Activated CD4-positive, alpha-beta T cell treated with anti-CD3 and anti-CD28 coated beads, Interleukin-2, Interleukin-4, amounts not matched to agents 100 ng/mL and 50 ng/mL, durations not matched to agents 16 hours and 8 hours (primary cell): ENCODE results near the gene SLC30A3.

Source experiments
- DNase-seq: peaks from one replicate; pipeline ENCODE4 v3.0.0-alpha.2; 2020; ENCODE audit warnings: low spot score

The SLC30A3 gene

GRCh38 chr2:27227501-27227900, 35.3 kb downstream of the SLC30A3 start:
- DNase-seq = no peak

- DNase-seq = no peak
Observed at GRCh38 chr2:27225526-27225925, 37.3 kb downstream of the SLC30A3 start.

- no peak for DNase-seq
Observed at GRCh38 chr2:27223416-27223815, 39.4 kb downstream of the SLC30A3 start.

GRCh38 chr2:27222407-27222806, 40.4 kb downstream of the SLC30A3 start:
- no peak for DNase-seq

GRCh38 chr2:27221166-27221565, 41.7 kb downstream of the SLC30A3 start:
- no peak for DNase-seq

GRCh38 chr2:27220091-27220490, 42.8 kb downstream of the SLC30A3 start:
- DNase-seq = no peak

- DNase-seq = no peak
Observed at GRCh38 chr2:27219091-27219490, 43.8 kb downstream of the SLC30A3 start.

- DNase-seq = no peak
Observed at GRCh38 chr2:27218614-27219013, 44.2 kb downstream of the SLC30A3 start.

GRCh38 chr2:27217173-27218121, 45.4 kb downstream of the SLC30A3 start, which contains the start of gene CAD:
TSS of gene CAD (plus strand) at chr2:27217369. CDS start at chr2:27217552, 183 bp downstream.
- peak; percentile 91 for DNase-seq

GRCh38 chr2:27216416-27217137, 46.3 kb downstream of the SLC30A3 start:
- DNase-seq = no peak

GRCh38 chr2:27214941-27215340, 47.9 kb downstream of the SLC30A3 start:
- DNase-seq = no peak

- peak; percentile 35 for DNase-seq
Observed at GRCh38 chr2:27212626-27213471, 50.0 kb downstream of the SLC30A3 start.

GRCh38 chr2:27211943-27212625, 50.8 kb downstream of the SLC30A3 start, which contains the start of the genes ATRAID and SLC5A6:
TSS of gene ATRAID (plus strand) at chr2:27212041. CDS start at chr2:27212369, 328 bp downstream.
TSS of gene SLC5A6 (minus strand) at chr2:27212268. CDS start at chr2:27207650, 4,618 bp downstream.
- peak; percentile 88 for DNase-seq

GRCh38 chr2:27211241-27211942, 51.5 kb downstream of the SLC30A3 start:
- DNase-seq = peak; percentile 7

GRCh38 chr2:27209621-27210401, 53.0 kb downstream of the SLC30A3 start:
- DNase-seq = no peak

- DNase-seq = no peak
Observed at GRCh38 chr2:27208486-27209050, 54.3 kb downstream of the SLC30A3 start.

- no peak for DNase-seq
Observed at GRCh38 chr2:27206346-27206745, 56.5 kb downstream of the SLC30A3 start.

GRCh38 chr2:27205206-27205605, 57.6 kb downstream of the SLC30A3 start:
- DNase-seq = no peak

GRCh38 chr2:27204566-27204965, 58.3 kb downstream of the SLC30A3 start:
- DNase-seq = no peak
